ENCODE results near the gene TRIM77.
"Not testable (repeated sequence)": the region's sequence is repeated elsewhere in the genome, so short reads cannot be mapped to it uniquely, and the experiment has no call there.

TRIM77 gene, protein sequence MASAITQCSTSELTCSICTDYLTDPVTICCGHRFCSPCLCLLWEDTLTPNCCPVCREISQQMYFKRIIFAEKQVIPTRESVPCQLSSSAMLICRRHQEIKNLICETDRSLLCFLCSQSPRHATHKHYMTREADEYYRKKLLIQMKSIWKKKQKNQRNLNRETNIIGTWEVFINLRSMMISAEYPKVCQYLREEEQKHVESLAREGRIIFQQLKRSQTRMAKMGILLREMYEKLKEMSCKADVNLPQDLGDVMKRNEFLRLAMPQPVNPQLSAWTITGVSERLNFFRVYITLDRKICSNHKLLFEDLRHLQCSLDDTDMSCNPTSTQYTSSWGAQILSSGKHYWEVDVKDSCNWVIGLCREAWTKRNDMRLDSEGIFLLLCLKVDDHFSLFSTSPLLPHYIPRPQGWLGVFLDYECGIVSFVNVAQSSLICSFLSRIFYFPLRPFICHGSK

DNA sequence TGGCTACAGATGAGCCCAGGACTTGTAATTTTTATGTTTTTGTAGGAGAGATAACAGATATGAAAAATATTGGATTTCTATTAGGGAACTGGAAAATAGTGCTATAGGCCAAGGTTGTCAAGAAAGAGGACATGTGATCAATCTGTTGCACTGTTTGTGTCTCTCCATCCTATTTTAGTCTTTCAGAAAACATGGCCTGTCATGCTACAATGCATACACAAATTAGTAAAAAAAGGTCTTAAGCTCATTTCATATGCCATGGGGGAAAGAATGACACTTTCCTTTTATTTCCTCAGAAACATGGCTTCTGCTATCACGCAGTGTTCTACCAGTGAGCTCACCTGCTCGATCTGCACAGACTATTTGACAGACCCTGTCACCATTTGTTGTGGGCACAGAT lies at the start of gene TRIM77:
Gene TRIM77 (plus strand): TSS at position 301 of the 400 bp plus-strand sequence. CDS start 0 bp downstream, at position 301.
- H3K4me3 ChIP-seq (ENCODE audit: low read depth, low read length); DNase-seq (ENCODE audit: low read depth); in situ Hi-C loops (cut with HindIII; ENCODE audit: low sequenced_read_pairs): not testable (repeated sequence)

DNA sequence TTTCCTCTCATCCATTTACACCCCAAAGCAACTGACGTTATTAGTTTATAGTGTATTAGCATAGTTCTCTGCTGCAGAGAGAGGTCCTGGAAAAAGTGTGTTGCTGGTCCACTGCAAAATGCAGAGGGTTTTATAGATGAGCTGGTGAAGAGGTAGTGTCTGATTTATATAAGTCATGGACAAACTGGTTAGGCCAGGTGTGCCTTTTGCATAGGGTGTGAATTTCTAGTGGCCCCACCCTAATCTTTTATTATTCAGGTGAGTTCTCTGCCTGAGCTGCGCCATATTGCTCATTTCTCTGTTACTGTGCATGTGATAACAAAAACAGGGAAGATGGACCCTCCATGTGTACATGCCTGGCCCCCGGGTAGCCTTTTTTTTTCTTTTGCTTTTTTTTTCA lies 43.1 kb upstream of the TRIM77 start:
- no peak for DNase-seq (ENCODE audit: low read depth)
- TF ChIP-seq, protein P1, sequence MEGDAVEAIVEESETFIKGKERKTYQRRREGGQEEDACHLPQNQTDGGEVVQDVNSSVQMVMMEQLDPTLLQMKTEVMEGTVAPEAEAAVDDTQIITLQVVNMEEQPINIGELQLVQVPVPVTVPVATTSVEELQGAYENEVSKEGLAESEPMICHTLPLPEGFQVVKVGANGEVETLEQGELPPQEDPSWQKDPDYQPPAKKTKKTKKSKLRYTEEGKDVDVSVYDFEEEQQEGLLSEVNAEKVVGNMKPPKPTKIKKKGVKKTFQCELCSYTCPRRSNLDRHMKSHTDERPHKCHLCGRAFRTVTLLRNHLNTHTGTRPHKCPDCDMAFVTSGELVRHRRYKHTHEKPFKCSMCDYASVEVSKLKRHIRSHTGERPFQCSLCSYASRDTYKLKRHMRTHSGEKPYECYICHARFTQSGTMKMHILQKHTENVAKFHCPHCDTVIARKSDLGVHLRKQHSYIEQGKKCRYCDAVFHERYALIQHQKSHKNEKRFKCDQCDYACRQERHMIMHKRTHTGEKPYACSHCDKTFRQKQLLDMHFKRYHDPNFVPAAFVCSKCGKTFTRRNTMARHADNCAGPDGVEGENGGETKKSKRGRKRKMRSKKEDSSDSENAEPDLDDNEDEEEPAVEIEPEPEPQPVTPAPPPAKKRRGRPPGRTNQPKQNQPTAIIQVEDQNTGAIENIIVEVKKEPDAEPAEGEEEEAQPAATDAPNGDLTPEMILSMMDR (IDR thresholded peaks at IDR 0.05; ENCODE audit: low read depth, low read length, missing control alignments): no peak
- in situ Hi-C loops (cut with HindIII; ENCODE audit: low sequenced_read_pairs): no loop called here
- no peak overlapping the region for H3K4me3 ChIP-seq (ENCODE audit: low read depth, low read length)

DNA sequence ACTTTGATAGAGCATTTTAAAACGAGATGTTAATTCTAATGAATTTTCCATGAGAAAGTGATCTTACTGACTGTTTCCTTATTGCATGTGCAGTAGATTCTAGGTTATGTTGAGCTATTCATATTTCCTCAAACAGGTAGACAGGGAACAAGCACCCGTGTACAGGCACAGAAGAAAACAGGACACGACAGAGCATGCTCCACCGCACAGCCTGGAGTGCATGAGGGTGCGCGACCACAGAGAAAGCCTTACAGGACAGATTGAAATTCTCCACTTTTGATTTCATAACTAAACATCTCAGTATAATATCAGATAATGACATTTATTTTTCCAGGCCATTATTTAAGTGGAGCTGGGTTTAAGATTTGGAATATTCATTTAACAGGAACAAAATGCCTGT lies 41.9 kb upstream of the TRIM77 start:
- in situ Hi-C loops (cut with HindIII; ENCODE audit: low sequenced_read_pairs); DNase-seq (ENCODE audit: low read depth); H3K4me3 ChIP-seq (ENCODE audit: low read depth, low read length): not testable (repeated sequence)

DNA sequence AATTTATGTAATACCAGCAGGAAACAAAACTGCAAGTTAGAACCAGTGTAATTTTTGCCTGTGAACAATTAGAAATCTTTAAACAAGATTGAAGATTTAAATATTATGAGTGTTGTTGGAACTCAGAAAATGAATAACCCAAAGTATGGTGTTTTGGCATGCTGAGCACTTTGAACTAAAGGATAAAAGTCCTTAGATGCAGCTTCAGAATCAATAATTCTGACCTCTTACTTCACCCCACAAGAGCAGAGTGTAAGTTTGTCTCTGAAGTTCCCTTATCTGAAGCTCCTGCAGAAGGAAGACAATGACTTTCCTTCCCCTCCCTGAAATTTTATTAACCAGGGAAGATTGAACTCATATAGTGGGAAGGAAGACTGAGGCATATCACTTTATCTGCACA lies 40.5 kb upstream of the TRIM77 start:
- in situ Hi-C loops (cut with HindIII; ENCODE audit: low sequenced_read_pairs); DNase-seq (ENCODE audit: low read depth); H3K4me3 ChIP-seq (ENCODE audit: low read depth, low read length): not testable (repeated sequence)

DNA sequence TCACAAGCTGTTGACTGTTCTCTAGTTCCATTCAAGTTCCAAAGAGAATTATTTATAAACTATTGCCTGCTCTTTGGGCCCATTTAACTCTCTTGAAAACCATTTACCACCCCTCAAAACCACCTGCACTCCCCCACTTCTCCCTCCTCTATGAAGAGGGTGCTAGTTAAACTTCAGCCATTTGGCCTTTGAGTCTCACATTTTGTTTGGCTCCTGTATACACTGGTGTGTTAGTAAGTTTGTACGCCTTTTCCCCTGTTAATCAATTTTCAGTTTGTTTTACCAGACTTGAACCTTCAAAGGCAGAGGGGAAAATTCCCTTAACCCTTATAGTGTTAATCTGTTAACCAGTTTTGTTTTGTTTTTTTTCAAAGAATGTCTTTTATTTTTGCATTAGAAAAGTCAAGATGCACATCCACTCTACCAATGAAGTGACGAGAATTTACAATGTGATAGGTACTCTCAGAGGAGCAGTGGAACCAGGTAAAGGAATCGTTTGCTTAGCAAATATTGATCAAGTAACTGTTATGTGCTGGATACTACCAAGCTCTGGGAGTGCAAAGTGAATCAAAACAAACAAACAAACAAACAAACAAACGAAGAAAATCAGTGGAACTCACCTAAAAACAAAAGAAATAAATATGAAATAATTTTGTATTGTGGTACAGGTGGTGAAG lies 40.0 kb upstream of the TRIM77 start:
- H3K4me3 ChIP-seq (ENCODE audit: low read depth, low read length); in situ Hi-C loops (cut with HindIII; ENCODE audit: low sequenced_read_pairs); DNase-seq (ENCODE audit: low read depth): not testable (repeated sequence)

DNA sequence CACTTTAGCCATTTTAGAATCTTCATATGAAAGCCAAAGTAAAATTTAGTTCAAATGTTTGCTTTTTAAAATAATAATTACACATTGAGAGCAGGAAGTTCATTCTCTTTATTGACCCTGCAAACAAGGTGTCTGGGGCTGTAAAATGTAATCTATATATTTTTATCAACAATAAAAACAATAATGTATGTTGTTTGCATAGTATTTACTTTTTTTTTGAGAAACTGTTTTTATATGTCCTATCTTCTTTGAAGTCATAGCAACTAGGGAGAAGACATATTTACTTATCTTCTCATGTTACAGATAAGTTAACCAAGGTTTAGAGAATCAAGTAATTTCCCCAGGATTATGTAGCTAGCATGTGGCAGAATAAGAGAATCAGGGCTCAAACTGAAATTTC lies 37.6 kb upstream of the TRIM77 start:
- DNase-seq (ENCODE audit: low read depth); in situ Hi-C loops (cut with HindIII; ENCODE audit: low sequenced_read_pairs); H3K4me3 ChIP-seq (ENCODE audit: low read depth, low read length): not testable (repeated sequence)

DNA sequence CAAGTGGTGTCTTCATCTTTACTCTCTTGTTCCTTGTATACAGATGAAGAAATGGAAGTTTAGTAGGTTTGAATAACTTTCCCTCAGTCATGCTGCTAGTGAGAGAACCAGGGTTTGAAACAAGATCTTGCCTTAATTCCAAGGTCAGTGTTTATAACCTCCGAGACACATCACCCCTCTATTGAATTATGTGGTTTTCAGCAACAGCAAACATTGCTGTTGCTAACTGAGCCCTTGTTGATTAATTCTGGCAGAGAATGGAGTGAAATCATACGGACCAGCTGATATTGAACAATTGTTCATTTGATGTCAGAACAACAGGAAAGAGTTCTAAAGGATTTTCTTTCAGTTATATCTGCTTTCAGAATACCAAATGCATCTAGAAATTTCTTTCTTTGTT lies 36.7 kb upstream of the TRIM77 start:
- DNase-seq (ENCODE audit: low read depth); in situ Hi-C loops (cut with HindIII; ENCODE audit: low sequenced_read_pairs); H3K4me3 ChIP-seq (ENCODE audit: low read depth, low read length): not testable (repeated sequence)

DNA sequence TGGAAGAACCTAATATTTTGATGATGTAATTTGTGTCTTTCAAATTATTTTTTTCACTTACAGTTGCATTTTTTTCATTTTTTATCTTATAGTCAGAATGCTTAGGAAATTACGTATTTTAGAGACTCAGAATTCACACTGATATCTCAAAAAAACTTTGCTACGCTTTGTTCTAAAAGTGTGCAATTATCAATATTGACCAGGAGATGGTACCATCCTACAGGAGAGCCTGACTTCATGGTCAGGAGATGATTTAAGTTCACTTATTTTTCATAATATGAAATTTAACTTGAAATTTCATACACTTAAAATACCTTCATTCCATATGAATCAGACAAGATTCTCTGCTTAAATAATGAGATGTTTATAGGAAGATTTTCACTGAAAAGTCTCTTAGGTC lies 34.7 kb upstream of the TRIM77 start:
- in situ Hi-C loops (cut with HindIII; ENCODE audit: low sequenced_read_pairs); H3K4me3 ChIP-seq (ENCODE audit: low read depth, low read length); DNase-seq (ENCODE audit: low read depth): not testable (repeated sequence)

DNA sequence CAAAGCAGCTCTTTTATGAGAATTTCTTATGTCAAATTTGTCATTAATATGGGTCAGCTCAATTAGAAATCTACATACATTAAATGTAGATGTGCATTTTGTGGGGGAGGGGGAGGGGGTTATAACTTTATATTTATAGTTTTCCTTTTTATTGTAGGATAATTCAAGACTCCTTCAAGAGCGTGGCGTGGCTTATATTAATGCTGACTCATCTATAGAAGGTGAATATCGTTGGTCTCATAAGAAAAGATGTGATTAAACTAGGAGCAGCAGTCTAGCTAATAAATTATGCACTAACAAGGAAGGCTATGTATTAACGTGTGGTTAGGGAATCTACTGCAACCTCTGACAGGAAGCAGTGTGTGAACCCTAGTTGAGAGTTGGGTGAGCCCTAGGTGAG lies 34.2 kb upstream of the TRIM77 start:
- in situ Hi-C loops (cut with HindIII; ENCODE audit: low sequenced_read_pairs); DNase-seq (ENCODE audit: low read depth); H3K4me3 ChIP-seq (ENCODE audit: low read depth, low read length): not testable (repeated sequence)

DNA sequence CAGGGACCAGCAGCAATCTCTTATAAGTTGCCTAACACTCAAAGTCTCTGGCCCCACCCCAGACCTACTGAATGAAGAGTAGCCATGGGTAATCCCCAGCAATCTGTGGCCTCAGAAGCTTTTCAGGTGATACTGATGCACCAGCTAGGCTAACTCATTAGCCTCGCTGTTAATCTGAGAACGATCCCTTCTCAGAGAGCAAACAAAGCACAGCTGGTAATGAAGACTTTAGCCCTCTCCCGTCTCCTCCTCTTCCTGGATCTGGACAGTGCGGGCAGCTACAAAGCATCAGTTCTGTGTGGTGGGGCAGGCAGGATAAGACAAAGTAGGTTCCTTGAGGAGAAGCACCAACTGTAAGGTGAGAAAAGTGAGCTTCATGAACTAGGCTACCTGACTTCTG lies 3.0 kb upstream of the TRIM77 start:
- H3K4me3 ChIP-seq (ENCODE audit: low read depth, low read length); DNase-seq (ENCODE audit: low read depth); in situ Hi-C loops (cut with HindIII; ENCODE audit: low sequenced_read_pairs): not testable (repeated sequence)

DNA sequence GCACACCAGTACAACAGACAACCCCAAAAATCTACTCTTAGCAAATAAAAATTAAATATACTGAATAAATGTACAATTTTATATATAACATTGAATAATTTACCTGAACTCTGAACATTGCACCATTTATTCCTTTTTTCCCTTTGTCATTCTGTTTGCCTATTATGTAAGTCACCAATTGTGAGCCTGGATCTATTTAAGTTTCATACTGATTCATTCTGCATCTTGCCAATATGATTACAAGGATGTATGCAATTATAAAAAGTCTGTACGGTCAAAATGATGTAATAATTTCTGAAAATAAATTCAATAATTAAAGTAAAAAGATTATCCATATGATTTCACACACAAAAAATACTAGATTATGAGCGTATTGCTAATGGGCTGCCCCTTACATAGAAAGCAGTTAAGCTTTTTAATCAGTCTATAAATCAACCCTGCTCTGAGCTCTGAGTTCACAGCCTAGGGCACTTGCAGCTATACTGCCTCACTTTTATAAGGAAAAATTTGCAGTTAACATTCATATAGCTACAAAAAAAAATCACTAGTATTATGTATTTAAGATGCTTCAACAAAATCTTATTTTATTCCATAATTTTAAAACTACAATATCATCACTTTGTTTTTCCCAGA lies 14.9 kb downstream of the TRIM77 start:
- DNase-seq (ENCODE audit: low read depth); in situ Hi-C loops (cut with HindIII; ENCODE audit: low sequenced_read_pairs); H3K4me3 ChIP-seq (ENCODE audit: low read depth, low read length): not testable (repeated sequence)

DNA sequence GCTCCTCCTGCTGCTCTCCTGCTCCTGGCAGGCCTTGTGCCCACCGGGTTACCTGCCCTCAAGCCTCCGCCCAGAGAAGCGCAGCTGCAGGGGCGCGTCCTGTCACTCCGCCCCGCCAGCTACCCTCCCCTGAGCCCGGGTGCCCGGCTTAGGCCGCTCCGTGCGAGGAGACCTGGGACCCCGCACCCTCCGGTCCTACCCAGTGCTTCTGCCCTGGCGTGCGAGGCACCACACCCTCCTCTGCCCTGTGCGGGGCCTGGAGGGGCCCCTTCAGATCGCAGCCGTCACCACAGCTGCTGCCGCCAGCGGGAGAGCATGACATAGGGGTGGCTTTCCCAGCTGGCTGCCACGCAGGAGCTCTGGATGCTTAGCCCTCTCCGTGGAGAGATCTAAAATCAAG lies 20.1 kb downstream of the TRIM77 start:
- DNase-seq (ENCODE audit: low read depth); in situ Hi-C loops (cut with HindIII; ENCODE audit: low sequenced_read_pairs); H3K4me3 ChIP-seq (ENCODE audit: low read depth, low read length): not testable (repeated sequence)
